ENCODE data around the gene ASB6.
"Not testable (repeated sequence)": the region's sequence is repeated elsewhere in the genome, so short reads cannot be mapped to it uniquely, and the experiment has no call there.

Gene ASB6

DNA sequence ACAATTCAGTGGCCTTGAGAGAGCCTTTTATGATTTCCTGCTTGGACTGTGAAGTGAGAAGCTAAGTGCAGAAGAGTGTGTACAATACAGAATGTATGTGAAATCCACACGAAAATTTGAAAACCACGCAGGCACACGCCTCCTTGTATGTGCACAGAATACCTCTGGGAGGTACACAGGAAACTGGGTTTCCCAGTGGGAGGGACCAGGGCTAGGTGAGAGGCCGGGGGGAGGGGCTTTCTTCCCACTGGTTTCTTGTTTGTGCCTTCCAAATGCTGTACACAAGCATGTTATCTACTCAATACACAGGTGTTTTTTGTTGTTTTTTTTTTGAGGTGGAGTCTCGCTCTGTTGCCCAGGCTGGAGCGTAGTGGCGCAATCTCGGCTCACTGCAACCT lies 37.2 kb downstream of the ASB6 start:
- DNase-seq, result no peak

DNA sequence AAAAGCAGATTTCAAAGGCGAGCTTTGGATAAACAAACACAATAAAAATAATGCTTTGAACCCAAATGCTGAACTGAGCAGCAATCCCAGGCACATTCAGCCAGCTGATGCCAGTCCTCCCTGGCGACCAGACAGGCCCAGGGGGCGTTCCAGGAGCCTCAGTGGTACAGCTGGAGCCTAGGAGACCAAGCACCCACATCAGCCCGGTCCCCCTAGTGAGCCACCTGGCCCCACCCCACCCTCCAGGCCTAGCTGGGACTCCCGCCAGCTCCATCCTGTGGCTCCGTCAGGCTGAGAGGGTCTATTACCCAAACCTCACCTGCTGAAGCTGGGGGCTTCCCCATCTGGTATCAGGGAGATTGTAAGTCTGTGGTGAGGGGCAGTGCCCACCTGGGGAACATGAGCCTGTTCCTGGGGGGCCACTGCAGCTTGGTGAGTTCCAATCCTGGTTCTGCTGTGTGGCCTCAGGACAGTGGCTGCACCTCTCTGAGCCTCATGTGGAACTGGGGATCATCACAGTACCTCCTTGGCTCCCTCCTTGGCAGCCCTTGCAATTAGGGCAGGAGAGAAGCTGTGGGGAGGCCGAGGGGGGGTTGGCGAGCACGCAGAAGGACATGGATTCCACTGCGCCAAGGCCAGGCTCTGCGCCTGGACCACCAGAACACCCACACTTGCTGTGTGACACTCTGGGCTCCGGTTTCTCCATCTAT lies 37.7 kb downstream of the ASB6 start:
- no peak for DNase-seq

- DNase-seq, result no peak
Observed at GRCh38 chr9:129602598-129603415, 39.1 kb downstream of the ASB6 start.

GRCh38 chr9:129601082-129601674 lies 40.8 kb downstream of the ASB6 start:
- DNase-seq, result no peak

GRCh38 chr9:129598089-129598596 lies 43.8 kb downstream of the ASB6 start:
- no peak for DNase-seq

DNA sequence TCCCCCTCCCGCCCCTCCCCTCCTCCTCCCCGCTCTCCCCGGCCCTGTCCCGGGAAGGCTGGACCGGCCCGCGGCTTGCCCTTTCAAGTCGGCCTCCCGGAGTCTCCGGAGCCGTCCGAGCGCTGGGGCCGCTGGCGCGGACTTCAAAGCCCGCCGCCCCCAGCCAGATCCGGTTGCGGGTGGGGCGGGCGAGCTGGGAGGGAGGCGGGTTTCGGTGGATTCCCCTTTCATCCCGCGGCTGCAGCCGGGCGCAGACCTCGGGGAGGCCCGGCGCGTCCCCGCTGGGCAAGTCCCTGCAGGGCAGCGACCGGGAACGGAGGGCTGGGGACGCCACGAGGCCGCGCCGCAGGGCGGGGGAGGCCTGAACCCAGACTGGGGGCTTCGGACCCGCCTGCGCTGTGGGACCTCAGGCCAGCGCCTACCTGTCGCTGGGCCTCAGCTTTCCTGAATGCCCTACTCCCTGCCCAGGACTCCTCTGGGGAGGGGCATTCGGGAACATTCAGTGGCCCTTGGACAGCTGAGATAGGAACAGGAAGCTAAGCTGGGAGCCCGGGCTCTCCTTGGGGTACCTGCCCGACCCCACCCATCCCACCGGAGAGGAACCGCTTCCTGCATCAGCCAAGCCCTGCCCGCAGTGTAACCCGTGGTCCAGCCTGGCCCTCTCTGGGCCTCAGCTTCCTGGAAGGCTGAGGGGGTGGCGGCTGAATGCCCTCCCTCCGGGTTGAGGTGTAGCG lies 44.4 kb downstream of the ASB6 start:
- DNase-seq, result no peak

DNA sequence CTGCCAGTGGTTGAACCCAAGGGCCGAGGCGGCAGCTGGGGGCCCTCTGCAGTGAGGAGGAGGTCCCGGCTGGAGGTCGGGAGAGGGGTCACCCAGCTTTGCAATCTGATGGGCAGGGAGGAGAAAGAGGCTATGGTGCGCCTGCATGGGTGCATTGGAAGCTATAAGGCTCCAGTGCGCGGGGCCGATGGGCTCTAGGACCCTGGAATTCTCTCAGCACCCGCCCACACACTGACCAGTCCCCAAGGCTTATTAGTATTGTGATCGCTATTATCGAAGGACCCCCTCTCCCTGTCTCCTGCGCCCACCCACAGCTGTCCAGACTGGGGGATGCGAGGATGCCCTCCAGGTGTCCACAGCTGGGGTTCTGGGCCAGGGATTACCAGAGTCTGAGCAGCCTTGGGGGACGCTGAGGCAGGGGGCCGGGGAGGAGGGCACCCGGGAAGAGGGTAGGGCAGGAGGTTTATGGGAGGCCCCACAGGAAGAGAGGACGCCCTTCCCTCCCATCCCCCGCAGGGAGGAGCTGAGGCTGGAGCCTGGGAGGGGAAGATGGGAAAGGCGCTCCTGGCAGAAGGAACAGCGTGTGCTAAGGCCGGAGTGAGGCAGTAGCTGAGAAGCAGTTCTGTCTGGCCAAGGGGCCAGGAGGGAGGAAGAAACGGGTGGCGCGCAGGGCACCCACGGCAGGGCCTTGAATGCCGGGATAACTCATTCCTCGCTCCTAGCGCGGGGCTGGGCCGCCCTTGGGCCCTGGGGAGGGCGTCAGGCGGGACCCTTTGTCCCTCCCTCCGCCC lies 45.2 kb downstream of the ASB6 start:
- DNase-seq, result no peak

GRCh38 chr9:129595903-129596540 lies 45.9 kb downstream of the ASB6 start:
- no peak for DNase-seq

DNA sequence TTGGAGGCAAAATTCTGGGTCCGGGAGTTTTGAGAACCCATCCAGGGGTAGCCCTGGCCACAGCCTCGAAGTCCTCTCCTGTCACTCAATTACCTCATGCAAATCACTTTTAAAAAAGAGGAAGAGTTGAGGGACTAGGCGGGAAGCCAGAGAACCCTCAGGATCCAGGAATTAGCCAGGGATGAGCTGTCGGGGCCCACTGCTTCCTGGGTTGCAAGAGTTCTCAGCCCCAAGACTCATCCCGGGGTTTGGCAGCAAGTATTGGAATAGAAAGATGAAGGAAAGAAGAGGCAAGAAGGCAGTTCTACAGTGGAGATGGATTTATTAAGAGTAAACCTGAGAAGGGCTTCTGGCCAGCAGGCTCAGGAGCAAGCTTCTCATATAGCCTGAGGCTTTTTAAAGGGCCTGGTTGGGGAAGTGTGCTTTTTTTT lies 46.6 kb downstream of the ASB6 start:
- no peak for DNase-seq

- no peak for DNase-seq
Observed at GRCh38 chr9:129594632-129595031, 47.3 kb downstream of the ASB6 start.

GRCh38 chr9:129592790-129593189 lies 49.2 kb downstream of the ASB6 start:
- not testable (repeated sequence) for DNase-seq

DNA sequence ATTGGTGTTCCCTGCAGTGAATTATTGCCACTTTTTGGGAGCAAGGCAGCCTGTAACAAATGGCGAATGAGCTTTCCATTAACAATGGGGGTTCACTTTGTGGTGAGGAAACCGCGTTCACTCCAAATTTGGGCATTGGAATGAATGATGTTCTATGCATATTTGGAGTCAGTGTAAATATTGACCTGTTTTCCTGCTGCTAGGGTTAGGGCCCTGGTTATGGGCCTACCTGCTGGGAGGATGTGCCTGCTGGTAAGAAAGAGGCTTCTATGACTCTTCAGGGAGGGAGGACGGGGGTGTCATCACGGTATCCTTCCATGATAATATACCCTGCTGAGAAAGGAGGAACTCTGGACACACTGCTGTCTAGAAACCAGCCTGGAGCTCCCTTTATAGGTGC lies 50.0 kb downstream of the ASB6 start:
- DNase-seq, result no peak

GRCh38 chr9:129590466-129590865 lies 51.5 kb downstream of the ASB6 start:
- DNase-seq, result no peak

DNA sequence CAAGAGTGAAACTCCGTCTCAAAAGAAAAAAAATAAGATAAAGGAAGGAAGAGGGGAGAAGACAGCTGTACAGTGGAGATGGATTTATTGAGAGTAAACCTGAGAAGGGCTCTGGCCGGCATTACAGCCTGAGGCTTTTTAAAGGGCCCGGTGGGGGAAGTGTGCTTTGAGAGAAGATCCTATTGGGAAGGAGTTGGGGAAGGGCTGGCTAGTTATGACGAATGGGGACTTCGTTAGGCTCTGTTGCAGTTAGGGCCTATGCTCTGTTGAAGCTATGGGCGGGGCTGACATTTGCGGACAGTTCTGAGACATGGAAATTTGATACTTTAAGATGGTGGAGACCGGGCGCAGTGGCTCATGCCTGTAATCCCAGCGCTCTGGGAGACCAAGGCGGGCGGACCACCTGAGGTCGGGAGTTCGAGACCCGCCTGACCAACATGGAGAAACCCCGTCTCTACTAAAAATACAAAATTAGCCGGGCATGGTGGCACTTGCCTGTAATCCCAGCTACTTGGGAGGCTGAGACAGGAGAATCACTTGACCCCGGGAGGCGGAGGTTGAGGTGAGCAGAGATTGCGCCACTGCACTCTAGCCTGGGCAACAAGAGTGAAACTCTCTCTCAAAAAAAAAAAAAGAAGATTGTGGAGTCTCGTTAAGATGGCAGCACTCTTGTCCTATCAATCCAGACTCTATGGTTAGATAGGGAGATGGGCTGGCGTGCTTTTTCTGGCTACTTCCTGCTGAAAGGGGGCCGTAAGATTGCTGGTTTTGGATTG lies 54.3 kb downstream of the ASB6 start:
- DNase-seq, result no peak

- DNase-seq, result no peak
Observed at GRCh38 chr9:129586685-129587084, 55.3 kb downstream of the ASB6 start.

DNA sequence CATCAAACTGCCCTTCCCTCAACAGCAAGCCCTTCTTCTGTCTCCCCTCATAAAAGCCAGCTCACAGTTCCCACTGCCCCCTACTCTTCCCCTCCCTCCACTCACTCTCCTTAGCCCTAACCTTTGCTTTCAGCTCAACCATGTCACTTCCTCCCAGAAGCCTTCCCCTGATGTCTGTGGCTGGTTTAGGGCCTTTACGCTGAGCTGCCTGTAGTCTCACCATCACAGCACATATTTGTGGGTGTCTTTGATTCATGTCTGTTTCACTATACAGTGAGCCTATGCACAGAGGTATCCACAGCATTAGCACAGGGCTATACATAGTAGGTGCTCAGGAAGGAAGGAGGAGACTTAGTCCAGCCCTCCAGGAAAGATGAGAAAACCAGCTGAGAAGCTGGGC lies 55.7 kb downstream of the ASB6 start:
- no peak for DNase-seq

- DNase-seq, result no peak
Observed at GRCh38 chr9:129585352-129585751, 56.6 kb downstream of the ASB6 start.

Measured in SHP77 treated with DMSO at 0.1 percent for 48 hours (cell line).